ENCODE results near the gene PMM1. TPM values are rescaled to one million over a fixed set of nuclear protein-coding genes. Genes with fewer than 3 reads are reported as not detected.

The PMM1 gene
- total and polyA plus RNA-seq, 12 donors, result 13.8 to 43.5 (median 21.9) TPM

DNA sequence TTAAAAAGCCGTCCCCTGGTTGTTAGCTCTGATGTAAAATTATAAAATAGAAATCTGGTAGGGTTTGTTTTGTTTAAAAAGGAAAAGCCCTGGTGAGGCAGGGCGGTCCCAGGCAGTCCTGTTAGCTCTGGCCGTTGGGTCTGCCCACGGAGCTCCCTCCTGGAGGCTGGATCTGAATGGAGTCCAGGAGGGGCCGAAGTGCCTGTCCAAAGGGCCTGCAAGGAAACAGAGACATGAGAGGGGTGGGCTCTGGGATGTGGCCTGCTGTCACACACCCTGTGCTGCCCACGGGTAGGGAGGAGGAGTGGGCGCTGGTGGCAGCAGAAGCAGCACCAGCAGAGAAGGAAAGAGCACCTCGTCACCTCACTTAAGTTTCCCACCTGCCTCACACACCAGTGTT is 11.3 kb upstream of the PMM1 start:
- H3K36me3 ChIP-seq, result peaks cover 0 to 71% (median 31%) of the 10 kb centered on the region in 9 donors

DNA sequence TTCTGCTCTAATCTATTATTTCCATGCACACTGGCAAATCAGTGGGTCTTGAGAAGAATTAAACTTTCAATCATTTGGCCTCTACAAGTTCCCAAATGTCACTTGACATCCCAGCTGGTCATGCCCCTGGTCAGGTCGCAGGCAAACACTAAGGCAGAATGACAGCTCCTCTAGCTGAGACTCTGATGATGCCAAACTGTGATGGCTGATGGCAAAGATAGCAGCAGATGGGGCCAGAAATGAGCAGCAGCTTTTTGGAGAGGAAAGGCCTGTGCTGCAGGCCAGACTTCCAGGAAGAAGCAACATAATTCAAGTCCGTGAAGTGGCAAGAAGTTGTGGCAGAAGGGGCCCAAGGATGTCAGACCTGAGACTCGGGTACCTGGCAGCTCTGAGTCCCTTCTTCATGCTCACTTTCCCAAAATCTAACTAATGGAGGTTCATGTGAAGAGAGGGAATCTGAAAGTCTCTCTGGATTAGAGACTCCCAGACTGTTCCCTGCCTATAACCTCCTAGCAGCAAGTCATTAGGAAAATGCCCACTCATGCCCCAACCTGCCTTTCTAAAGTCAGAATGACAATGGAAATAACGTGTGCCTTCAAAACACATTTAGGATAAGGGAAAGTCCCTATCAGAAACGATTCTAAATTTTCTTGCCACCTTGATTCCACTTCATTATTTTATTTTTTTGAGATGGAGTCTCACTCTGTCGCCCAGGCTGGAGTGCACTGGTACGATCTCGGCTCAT is 9.4 kb upstream of the PMM1 start:
- intact Hi-C loops (cut with DNase I), result loop anchor here in 5 of 10 donors (5.0 to 10.0 kb wide), 3 partner anchors 47 to 204 kb away; partner anchors contain the start of gene POLR3H (in 3 of the 5)
- TF ChIP-seq, protein P1, sequence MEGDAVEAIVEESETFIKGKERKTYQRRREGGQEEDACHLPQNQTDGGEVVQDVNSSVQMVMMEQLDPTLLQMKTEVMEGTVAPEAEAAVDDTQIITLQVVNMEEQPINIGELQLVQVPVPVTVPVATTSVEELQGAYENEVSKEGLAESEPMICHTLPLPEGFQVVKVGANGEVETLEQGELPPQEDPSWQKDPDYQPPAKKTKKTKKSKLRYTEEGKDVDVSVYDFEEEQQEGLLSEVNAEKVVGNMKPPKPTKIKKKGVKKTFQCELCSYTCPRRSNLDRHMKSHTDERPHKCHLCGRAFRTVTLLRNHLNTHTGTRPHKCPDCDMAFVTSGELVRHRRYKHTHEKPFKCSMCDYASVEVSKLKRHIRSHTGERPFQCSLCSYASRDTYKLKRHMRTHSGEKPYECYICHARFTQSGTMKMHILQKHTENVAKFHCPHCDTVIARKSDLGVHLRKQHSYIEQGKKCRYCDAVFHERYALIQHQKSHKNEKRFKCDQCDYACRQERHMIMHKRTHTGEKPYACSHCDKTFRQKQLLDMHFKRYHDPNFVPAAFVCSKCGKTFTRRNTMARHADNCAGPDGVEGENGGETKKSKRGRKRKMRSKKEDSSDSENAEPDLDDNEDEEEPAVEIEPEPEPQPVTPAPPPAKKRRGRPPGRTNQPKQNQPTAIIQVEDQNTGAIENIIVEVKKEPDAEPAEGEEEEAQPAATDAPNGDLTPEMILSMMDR (IDR thresholded peaks at IDR 0.05), result no peak
- Histone ChIP-seq H3K9me3 (no peaks in the 10 kb centered on the region), H3K27me3 (no peaks in the 10 kb centered on the region), H3K36me3 (peaks cover 0 to 52% (median 25%) of the 10 kb centered on the region in 9 donors), H3K4me1 (peaks cover 0 to 14% (median 10%) of the 10 kb centered on the region in 9 donors), H3K4me3 (no peak overlapping the region), H3K27ac (no peak overlapping the region)
- DNase-seq (no peak), ATAC-seq (no peak)
- 87 to 90% methylated on average over 8 of the region's 8 CpGs for WGBS, 2 donors

More for the DNA sequence above, 11.3 kb upstream of the PMM1 start:
- H3K9me3 ChIP-seq, result no peaks in the 10 kb centered on the region
- 91 to 93% methylated on average over 8 of the region's 8 CpGs for WGBS, 2 donors
- ATAC-seq (no peak), DNase-seq (no peak)
- no peaks in the 10 kb centered on the region for H3K27me3 ChIP-seq
- H3K4me1 ChIP-seq, result peaks cover 0 to 14% (median 10%) of the 10 kb centered on the region in 9 donors
- H3K4me3 ChIP-seq, result no peak overlapping the region
- intact Hi-C loops (cut with DNase I), result no loop called here
- TF ChIP-seq, protein P1 (IDR thresholded peaks at IDR 0.05), result no peak
- H3K27ac ChIP-seq, result no peak overlapping the region

DNA sequence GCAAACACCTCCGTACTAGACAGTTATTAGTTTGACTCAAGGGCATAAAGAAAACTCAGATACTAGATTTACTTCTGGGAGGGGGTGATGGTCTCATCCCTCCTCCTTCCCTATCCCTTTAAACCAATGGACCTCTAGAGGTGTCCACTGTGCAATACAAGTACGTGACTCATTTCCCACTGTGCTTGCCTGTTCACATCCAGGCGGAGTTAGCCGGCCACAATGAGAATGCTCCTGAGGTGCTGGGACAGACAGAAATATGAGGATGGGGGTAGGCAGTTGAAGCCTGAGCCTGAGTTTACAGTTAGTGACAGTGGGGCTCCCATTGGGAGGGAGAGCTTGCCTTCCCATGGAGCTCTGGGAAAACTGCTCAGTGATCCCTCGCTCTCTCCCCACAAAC is 8.4 kb upstream of the PMM1 start:
- DNase-seq (no peak), ATAC-seq (peak in 1 of 8 donors; percentile 24)
- Histone ChIP-seq H3K36me3 (peaks cover 0 to 42% (median 22%) of the 10 kb centered on the region in 9 donors), H3K9me3 (no peaks in the 10 kb centered on the region), H3K4me1 (peaks cover 0 to 14% (median 10%) of the 10 kb centered on the region in 9 donors), H3K4me3 (no peak overlapping the region), H3K27me3 (no peaks in the 10 kb centered on the region), H3K27ac (peak overlapping the region in 1 of 10 donors; percentile 70)
- intact Hi-C loops (cut with DNase I), result loop anchor here in 5 of 10 donors (5.0 to 10.0 kb wide), 3 partner anchors 46 to 203 kb away; partner anchors contain the start of gene POLR3H (in 3 of the 5)
- TF ChIP-seq, protein P1 (IDR thresholded peaks at IDR 0.05), result no peak
- 80 to 81% methylated on average over 5 of the region's 5 CpGs for WGBS, 2 donors

DNA sequence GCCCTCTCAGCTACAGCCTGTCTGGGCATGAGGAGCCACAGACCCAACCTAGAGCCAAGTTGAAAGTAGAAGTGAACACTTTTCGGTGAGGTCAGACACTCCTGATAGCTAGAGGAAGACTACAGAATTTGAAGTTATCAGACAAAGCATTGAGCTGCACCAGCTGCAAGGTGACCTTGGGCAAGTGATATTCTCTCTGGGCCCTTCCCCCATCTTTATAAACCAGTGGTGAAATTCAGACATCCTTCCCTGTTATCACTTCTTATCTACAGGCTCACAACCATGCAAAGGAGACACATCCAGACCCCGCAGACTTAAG is 8.0 kb upstream of the PMM1 start:
- intact Hi-C loops (cut with DNase I), result loop anchor here in 7 of 10 donors (2.0 to 10.0 kb wide), 5 partner anchors 45 to 203 kb away; partner anchors contain the start of gene POLR3H (in 5 of the 7)
- Histone ChIP-seq H3K27me3 (no peaks in the 10 kb centered on the region), H3K4me3 (no peak overlapping the region), H3K36me3 (peaks cover 0 to 37% (median 17%) of the 10 kb centered on the region in 9 donors), H3K27ac (peak overlapping the region in 9 of 10 donors; percentile 16 to 72 (median 61)), H3K9me3 (no peaks in the 10 kb centered on the region), H3K4me1 (peaks cover 0 to 14% (median 10%) of the 10 kb centered on the region in 9 donors)
- peak in 1 of 8 donors; percentile 3 for ATAC-seq
- WGBS, 2 donors, result 49 to 50% methylated on average over 2 of the region's 2 CpGs
- no peak for DNase-seq
- TF ChIP-seq, protein P1 (IDR thresholded peaks at IDR 0.05), result peak in 1 of 9 donors; percentile 2

All from heart right ventricle (tissue), 16 donors.